Activated naive CD8-positive, alpha-beta T cell (primary cell): ENCODE results near the gene TTC28.

Experiments used
- H3K27ac Mint-ChIP-seq: one replicate; pipeline ENCODE4 v1.8.0; 2021; ENCODE audit warnings: mixed read lengths
- H3K27me3 Mint-ChIP-seq: one replicate; pipeline ENCODE4 v1.8.0; 2021; ENCODE audit warnings: mixed read lengths
- H3K36me3 Mint-ChIP-seq: one replicate; pipeline ENCODE4 v1.8.0; 2021; ENCODE audit warnings: mixed read lengths
- H3K4me1 Mint-ChIP-seq: one replicate; pipeline ENCODE4 v1.8.0; 2021; ENCODE audit warnings: low read depth, mixed read lengths
- H3K4me3 Mint-ChIP-seq: one replicate; pipeline ENCODE4 v1.8.0; 2021; ENCODE audit warnings: mild to moderate bottlenecking, mixed read lengths
- H3K9me3 Mint-ChIP-seq: one replicate; pipeline ENCODE4 v1.8.0; 2021; ENCODE audit warnings: low read depth, mixed read lengths

TTC28 gene

DNA sequence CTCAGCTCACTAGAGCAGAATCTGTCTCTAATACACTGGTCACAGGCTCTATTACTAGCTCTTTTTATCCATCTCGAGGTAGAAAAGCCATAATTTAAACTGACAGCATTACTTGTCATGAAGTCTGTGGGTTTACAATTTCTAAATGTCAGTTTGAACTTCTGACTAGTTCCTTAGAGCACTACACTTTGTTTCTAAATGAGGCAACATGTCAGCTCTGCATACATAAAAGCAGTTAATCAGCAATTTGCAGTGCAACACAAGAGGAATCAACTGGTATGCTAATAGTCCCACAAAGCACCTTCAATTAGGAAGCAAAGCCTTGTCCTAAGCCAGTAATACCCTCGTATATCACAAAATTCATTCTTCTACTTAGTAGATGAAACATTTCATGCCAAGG, 321.3 kb downstream of the TTC28 start:
- peaks cover 3% of the 10 kb centered on the region for H3K27me3 Mint-ChIP-seq
- H3K4me1 Mint-ChIP-seq, result no peaks in the 10 kb centered on the region
- H3K4me3 Mint-ChIP-seq, result no peak overlapping the region
- H3K27ac Mint-ChIP-seq, result no peak overlapping the region
- peaks cover 7% of the 10 kb centered on the region for H3K9me3 Mint-ChIP-seq
- peaks cover 18% of the 10 kb centered on the region for H3K36me3 Mint-ChIP-seq

DNA sequence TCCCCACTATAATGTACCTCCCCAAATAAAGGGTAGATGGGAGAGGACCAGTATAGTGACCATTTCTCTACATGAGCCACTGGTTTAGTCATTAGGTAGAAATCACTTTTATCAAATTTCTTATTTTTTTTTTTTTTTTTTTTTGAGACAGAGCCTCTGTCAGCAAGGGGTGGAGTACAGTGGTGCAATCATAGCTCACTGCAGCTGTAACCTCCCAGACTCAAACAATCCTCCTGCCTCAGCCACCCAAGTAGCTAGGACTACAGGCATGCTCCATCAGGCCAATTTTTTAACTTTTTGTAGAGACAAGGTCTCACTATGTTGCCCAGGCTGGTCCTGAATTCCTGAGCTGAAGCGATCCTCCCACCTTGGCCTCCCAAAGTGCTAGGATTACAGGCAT, 322.4 kb downstream of the TTC28 start:
- no peaks in the 10 kb centered on the region for H3K4me1 Mint-ChIP-seq
- peaks cover under 1% of the 10 kb centered on the region for H3K9me3 Mint-ChIP-seq
- peaks cover 1% of the 10 kb centered on the region for H3K27me3 Mint-ChIP-seq
- H3K36me3 Mint-ChIP-seq, result peaks cover 12% of the 10 kb centered on the region
- no peak overlapping the region for H3K4me3 Mint-ChIP-seq
- no peak overlapping the region for H3K27ac Mint-ChIP-seq

DNA sequence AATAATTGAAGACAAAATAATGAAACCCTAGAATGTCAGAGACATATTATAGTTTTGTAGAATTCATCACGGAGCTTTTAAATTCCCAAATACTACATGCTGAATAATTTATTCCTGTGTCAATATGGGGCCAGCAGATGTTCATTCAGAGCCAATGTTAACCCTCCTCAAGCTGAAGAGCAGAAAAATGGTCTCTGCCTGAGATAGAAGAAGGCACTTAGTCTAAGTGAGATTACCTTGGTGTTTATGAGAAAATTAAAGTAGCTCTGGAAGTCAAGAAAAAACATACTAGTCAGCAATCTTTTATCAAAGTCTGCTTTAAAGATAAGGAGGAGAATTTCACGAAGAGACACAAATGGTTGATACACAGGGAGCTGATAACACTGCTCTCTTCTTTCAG, 328.2 kb downstream of the TTC28 start:
- Mint-ChIP-seq H3K4me3 (no peak overlapping the region), H3K36me3 (no peaks in the 10 kb centered on the region), H3K9me3 (no peaks in the 10 kb centered on the region), H3K27ac (no peak overlapping the region), H3K27me3 (peaks cover 1% of the 10 kb centered on the region), H3K4me1 (no peaks in the 10 kb centered on the region)

DNA sequence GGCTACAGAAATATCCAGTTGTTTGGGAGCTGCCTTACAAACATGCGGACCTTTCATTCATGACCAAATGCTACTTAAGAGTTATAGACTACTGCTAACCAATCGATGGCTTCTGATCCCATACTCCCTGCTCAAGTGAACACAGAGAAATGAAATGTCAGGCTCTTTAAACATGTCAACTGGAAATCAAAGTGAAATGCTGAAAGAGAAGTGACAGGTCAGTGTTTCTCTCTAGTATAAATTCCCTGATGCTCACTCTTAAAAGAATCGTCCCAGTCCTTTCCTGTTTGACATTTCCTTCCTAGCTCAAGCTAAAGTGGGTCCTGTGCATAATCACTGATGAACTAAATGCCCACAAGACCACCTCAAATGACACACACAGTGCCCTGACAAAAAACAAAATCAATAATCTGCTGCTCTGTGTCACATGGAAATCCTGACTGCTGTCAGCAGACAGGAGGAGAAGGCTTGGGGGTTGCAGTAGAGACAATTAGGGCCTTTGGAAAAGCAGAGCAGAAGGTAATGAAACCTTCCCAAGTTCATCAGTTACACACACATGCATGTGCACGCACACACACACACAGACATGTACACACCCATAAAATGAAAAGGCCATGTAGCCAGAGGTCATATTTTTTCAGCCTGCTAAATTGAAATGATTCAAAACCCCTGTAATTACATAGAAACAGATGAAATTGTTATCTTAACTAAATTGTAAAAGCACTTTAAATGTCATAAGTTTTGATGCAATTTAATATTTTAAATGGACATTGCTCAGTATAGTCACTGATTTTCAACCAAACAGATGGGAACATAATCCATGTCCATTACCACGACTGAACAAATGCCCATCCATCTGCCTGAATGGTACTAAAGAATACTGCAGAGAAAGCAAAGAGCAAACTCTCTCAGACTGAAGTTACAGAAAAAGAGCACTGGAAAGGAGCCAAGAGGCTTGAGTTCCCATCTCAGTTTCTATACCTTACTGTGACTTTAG, 330.7 kb downstream of the TTC28 start:
- Mint-ChIP-seq H3K27me3 (no peaks in the 10 kb centered on the region), H3K36me3 (no peaks in the 10 kb centered on the region), H3K27ac (no peak overlapping the region), H3K4me3 (no peak overlapping the region), H3K4me1 (no peaks in the 10 kb centered on the region), H3K9me3 (no peaks in the 10 kb centered on the region)

DNA sequence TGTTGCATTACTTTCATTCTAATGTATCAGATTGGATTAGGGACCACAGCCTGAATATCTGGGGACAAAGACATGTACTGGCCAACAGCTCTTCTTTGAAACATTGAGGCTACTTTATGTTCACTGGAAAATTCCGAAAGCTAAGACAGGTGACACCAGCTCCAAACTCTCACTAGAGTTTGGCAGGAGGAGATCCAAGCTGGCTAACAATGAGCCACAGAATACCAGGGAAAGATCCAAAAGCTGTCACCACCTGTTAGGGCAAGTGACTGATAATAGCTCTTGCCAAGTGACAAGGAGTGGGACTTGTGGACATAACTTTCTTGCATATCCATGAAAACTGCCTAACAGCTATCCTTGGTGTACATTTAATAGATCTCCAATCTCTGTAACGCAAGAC, 333.3 kb downstream of the TTC28 start:
- H3K27me3 Mint-ChIP-seq, result no peaks in the 10 kb centered on the region

DNA sequence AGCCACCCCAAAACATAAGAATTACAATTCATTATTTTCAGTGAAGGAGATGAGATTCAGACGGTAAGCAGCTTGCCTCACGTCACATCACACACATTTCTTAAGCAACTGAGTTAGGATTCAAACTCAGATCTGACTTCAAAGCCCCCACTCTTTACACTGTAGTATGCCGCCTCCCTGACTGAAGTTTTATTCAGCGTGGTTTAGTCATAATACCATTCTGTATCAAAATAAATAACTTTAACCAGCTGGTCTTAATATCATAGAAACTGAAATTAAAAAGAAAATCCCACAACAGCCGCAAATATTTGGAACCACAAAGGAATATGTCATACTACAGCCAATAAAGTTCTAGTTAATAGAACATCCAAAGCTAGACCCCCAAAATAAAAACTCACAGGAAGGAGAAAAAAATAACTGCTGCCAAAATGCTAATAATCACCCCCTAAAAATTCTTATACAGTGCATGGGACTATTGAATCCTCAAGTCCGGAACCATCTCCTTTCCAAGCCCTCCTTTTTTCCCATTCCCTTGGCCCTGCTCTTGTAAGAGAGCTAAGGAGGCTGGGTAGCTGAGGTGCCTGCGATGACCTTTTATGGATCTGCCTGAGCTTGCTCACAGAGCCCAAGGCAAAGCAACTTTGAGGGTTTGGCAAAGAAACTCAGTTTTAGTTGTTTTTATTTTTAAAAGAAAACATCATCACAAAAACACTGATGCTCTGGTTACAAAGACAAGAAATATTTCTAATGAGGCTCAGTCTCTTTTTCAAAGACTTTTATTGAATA, 334.5 kb downstream of the TTC28 start:
- no peaks in the 10 kb centered on the region for H3K9me3 Mint-ChIP-seq
- no peaks in the 10 kb centered on the region for H3K4me1 Mint-ChIP-seq
- H3K4me3 Mint-ChIP-seq, result no peak overlapping the region
- no peaks in the 10 kb centered on the region for H3K27me3 Mint-ChIP-seq
- H3K36me3 Mint-ChIP-seq, result no peaks in the 10 kb centered on the region
- H3K27ac Mint-ChIP-seq, result no peak overlapping the region

More for the DNA sequence above, 333.3 kb downstream of the TTC28 start:
- no peaks in the 10 kb centered on the region for H3K4me1 Mint-ChIP-seq
- no peak overlapping the region for H3K4me3 Mint-ChIP-seq
- H3K27ac Mint-ChIP-seq, result no peak overlapping the region
- no peaks in the 10 kb centered on the region for H3K36me3 Mint-ChIP-seq
- H3K9me3 Mint-ChIP-seq, result no peaks in the 10 kb centered on the region

DNA sequence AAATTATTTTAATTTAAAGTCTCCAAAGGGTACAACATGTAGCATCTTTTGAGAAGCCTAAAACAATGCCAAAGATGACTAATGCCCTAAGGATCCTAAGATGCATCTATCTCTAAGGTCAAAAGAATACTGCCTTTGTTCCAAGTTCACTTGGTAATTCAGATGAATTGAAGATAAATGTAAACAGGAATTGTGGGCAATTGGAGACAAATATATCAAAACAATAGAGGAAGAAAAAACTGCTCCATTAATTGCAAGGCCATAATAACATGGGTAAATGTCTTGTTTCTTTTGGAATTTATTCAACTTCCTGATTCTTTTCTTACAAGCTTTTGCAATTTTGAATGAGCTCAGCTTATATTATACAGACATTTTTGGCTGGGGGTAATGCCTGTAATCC, 338.6 kb downstream of the TTC28 start:
- Mint-ChIP-seq H3K4me1 (no peaks in the 10 kb centered on the region), H3K27me3 (no peaks in the 10 kb centered on the region), H3K4me3 (no peak overlapping the region)

DNA sequence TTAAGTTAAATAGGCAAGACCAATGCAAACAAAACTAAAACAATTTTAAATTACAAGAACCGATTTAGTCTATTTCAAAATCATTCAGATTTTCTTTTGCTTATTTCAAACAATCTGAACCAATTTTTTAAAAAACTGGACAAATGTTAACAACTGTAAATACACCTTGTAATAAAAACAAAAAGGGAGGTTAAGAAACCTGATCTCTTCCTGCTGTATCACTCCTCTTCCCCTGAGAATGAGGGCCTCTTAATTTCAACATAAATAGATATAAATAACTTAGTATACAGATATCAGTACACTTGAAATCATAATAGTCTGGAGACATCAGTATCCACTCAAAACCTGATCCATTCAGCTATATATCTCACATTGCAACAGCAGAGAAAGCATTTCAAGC, 346.6 kb downstream of the TTC28 start:
- Mint-ChIP-seq H3K27ac (no peak overlapping the region), H3K9me3 (peaks cover 4% of the 10 kb centered on the region), H3K27me3 (no peaks in the 10 kb centered on the region), H3K36me3 (no peaks in the 10 kb centered on the region), H3K4me3 (no peak overlapping the region), H3K4me1 (no peaks in the 10 kb centered on the region)

More for the DNA sequence above, 338.6 kb downstream of the TTC28 start:
- Mint-ChIP-seq H3K9me3 (no peaks in the 10 kb centered on the region), H3K36me3 (peaks cover 6% of the 10 kb centered on the region), H3K27ac (no peak overlapping the region)

DNA sequence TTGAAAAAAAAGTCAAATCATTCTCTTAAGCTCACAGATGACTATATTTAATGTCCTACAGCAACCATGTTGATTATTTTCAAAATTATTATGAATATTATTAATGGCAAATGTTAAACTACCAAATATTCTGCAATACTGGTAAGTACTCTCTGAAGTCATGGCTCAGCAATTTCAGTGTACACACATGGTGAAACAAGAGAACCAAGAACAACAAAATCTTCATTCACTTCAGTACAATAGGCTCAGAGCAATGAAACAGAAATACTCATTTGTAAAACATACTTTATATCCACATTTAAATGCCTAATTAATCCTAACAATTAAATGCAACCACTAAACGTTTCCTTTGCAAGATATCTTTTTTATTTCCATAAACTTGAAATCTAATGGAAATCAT, 347.2 kb downstream of the TTC28 start:
- Mint-ChIP-seq H3K4me3 (no peak overlapping the region), H3K27ac (no peak overlapping the region), H3K36me3 (no peaks in the 10 kb centered on the region), H3K27me3 (peaks cover 1% of the 10 kb centered on the region), H3K4me1 (no peaks in the 10 kb centered on the region), H3K9me3 (peaks cover 4% of the 10 kb centered on the region)

DNA sequence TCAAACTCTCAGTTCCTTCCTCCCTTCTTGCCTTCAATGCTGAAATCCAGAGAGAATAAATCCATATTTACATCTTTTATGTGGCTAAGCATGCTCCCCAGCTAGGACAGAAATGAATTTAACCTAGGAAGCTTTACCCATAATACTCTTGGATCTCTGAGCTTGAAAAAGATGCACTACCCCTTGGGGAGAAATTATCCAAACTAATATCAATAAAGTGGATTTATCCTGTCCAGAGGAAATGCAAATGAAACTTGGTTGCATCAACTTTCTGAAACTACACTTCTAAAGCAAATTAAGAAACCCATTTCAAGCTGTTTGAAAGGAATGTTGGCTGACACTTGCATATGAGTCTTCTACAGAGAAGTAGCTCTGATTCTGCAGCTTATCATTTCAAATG, 347.9 kb downstream of the TTC28 start:
- no peaks in the 10 kb centered on the region for H3K36me3 Mint-ChIP-seq
- H3K4me1 Mint-ChIP-seq, result no peaks in the 10 kb centered on the region
- H3K9me3 Mint-ChIP-seq, result peaks cover 4% of the 10 kb centered on the region
- H3K4me3 Mint-ChIP-seq, result no peak overlapping the region
- peaks cover 1% of the 10 kb centered on the region for H3K27me3 Mint-ChIP-seq
- H3K27ac Mint-ChIP-seq, result no peak overlapping the region

DNA sequence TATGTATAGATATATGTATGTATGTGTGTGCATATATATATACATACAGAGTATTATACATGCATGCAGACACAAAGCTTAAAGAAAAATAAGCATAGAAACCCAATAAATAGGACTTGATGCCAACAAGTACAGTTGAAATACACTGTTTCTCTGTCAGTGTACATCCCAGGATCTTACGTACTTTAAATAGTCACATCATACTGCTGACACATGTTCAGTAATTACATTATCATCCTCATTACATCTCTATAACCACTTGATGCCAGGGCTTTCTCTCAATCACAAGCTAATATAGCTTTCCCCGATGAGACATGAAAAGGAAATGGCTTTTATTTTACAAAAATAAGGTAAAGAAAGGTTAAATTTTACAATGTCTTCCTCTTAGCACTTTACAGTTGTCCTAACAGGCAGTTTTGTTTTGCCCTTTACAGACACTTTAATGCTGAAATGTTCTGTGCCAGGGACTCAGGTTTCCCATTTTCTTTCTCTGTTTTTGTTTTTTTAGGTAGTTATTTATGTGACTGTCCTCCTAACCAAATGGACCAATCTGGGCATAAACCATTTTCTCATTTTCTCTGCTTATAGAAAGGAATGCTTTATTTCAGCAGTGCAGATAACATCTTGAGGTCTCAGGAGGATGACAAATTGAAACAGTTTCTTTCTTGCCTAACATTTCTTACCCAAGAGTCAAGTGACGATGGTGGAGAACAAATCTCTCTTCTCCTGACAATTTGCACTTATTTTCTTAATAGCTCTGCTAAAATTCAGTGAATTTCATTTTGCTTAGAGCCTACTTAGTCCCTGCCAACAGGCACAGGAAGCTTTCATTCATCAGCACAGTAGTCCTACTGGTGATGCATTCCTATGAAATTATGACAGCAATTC, 350.2 kb downstream of the TTC28 start:
- Mint-ChIP-seq H3K27me3 (peaks cover 1% of the 10 kb centered on the region), H3K27ac (no peak overlapping the region), H3K36me3 (no peaks in the 10 kb centered on the region), H3K4me1 (no peaks in the 10 kb centered on the region), H3K4me3 (no peak overlapping the region), H3K9me3 (no peaks in the 10 kb centered on the region)

DNA sequence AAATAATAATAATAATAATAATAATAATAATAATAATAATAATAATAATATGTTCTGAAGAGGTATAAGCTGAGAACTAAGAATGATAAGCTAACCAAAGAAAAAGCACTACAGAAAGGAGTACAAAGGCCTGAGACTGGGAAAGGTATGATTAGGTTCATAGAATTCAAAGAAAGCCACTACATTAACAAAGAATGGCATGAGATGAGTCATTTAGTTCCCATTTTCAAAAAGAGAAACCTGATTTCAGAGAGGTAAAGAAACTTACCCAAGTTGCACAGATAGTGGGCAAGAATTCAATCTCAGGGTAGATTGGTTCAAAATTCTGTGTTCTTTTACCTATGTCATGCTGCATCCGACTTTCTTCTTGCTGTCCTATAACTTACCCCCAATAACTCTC, 350.9 kb downstream of the TTC28 start:
- no peaks in the 10 kb centered on the region for H3K36me3 Mint-ChIP-seq
- H3K4me3 Mint-ChIP-seq, result no peak overlapping the region
- no peaks in the 10 kb centered on the region for H3K9me3 Mint-ChIP-seq
- H3K27me3 Mint-ChIP-seq, result peaks cover 1% of the 10 kb centered on the region
- H3K4me1 Mint-ChIP-seq, result no peaks in the 10 kb centered on the region
- H3K27ac Mint-ChIP-seq, result no peak overlapping the region

DNA sequence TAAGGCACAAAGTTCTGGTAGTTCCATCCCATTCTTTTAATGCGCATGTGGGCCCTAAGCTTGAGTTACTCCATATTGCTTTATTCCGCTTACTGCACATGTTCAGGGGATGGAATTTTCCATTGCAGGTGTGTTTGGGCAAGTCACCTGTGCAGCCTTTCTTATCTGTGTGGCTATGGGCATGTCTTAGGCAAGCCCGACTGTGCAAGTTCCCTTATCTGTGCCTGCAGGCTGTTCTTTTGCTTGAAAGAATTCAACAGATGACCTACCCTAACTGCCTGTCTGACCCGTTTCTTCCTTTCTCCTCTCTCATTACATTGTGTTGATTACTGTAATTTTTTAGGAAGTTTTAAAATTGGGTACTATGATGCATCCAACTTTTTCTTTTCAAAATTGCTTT, 363.6 kb downstream of the TTC28 start:
- H3K4me3 Mint-ChIP-seq, result no peak overlapping the region
- no peaks in the 10 kb centered on the region for H3K9me3 Mint-ChIP-seq
- H3K4me1 Mint-ChIP-seq, result no peaks in the 10 kb centered on the region
- peaks cover 2% of the 10 kb centered on the region for H3K27me3 Mint-ChIP-seq
- H3K36me3 Mint-ChIP-seq, result no peaks in the 10 kb centered on the region
- H3K27ac Mint-ChIP-seq, result no peak overlapping the region

DNA sequence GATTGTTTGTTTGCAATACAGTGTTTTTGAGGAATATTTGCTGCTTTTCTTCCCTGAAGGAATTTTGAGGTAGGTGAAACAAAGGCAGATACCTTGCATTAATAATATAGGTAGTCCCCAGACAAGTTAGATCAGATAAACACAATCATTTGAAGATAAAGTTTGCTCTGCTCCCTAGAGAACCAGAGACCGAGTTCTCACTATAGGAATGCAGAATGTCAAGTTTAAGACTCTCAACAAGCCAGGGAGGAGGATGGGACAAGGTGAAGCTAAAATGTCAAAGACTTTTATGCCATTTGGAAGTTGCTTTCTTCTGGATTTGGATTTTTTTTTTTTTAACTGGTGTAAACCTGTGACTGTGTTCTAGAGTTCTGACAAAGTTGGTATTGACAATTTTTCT, 364.7 kb downstream of the TTC28 start:
- H3K4me1 Mint-ChIP-seq, result no peaks in the 10 kb centered on the region
- peaks cover 2% of the 10 kb centered on the region for H3K27me3 Mint-ChIP-seq
- no peak overlapping the region for H3K27ac Mint-ChIP-seq
- H3K9me3 Mint-ChIP-seq, result no peaks in the 10 kb centered on the region
- no peak overlapping the region for H3K4me3 Mint-ChIP-seq
- no peaks in the 10 kb centered on the region for H3K36me3 Mint-ChIP-seq
